A673 (cell line): ENCODE results near the gene KPNB1. TPM values are rescaled to one million over a fixed set of nuclear protein-coding genes. Genes with fewer than 3 reads are reported as not detected.

Experiments
- BruUV-seq: library from RNA; stranded (reverse); fragments of 400-500 nt; replicated peaks from 2 replicates; lab custom pipeline; 2021; lab: Mats Ljungman, UMichigan
- CTCF ChIA-PET: fragments of 300-600 bp; sonication (Branson Sonifier 250); formaldehyde crosslinking; loops from one replicate; lab custom pipeline; 2022; ENCODE audit warnings: antibody characterized with exemption; lab: Charles Lee
- POLR2A ChIA-PET: fragments of 300-600 bp; sonication (Branson Sonifier 250); formaldehyde crosslinking; loops from one replicate; lab custom pipeline; 2022; ENCODE audit warnings: antibody characterized with exemption; ENCODE audit not compliant: low non-redundant PET; lab: Charles Lee
- DNase-seq: peaks from one replicate; pipeline ENCODE4 v3.0.0-alpha.2; 2015; ENCODE audit warnings: low spot score
- H3K27ac ChIP-seq: fragments of 200-600 bp; sonication (generic); 2 replicates; pipeline ENCODE4 v1.5.1; 2016; ENCODE audit warnings: mixed run types, low read depth, mild to moderate bottlenecking, mixed read lengths, antibody characterized with exemption, low read length; ENCODE audit not compliant: poor library complexity, severe bottlenecking
- H3K27me3 ChIP-seq: fragments of 200-600 bp; sonication (generic); replicated peaks from 2 replicates; pipeline ENCODE4 v1.6.1; 2017; ENCODE audit warnings: mixed run types, low read depth, mild to moderate bottlenecking, mixed read lengths, antibody characterized with exemption, low read length; ENCODE audit not compliant: insufficient read depth, poor library complexity
- H3K36me3 ChIP-seq: fragments of 200-600 bp; sonication (generic); 2 replicates; pipeline ENCODE4 v1.6.1; 2016; ENCODE audit warnings: mixed run types, mild to moderate bottlenecking, mixed read lengths, antibody characterized with exemption, low read length; ENCODE audit not compliant: insufficient read depth, poor library complexity, severe bottlenecking
- H3K4me1 ChIP-seq: fragments of 200-600 bp; sonication (generic); 2 replicates; pipeline ENCODE4 v1.6.1; 2017; ENCODE audit warnings: mixed run types, mild to moderate bottlenecking, mixed read lengths, antibody characterized with exemption, low read length; ENCODE audit not compliant: insufficient read depth, poor library complexity, severe bottlenecking
- H3K4me3 ChIP-seq: fragments of 200-600 bp; sonication (generic); 2 replicates; pipeline ENCODE4 v1.5.1; 2016; ENCODE audit warnings: low read depth, mixed run types, mild to moderate bottlenecking, mixed read lengths, low read length; ENCODE audit not compliant: poor library complexity, severe bottlenecking
- H3K9me3 ChIP-seq: fragments of 200-600 bp; sonication (generic); 2 replicates; pipeline ENCODE4 v1.6.1; 2016; ENCODE audit warnings: mixed run types, low read depth, mild to moderate bottlenecking, mixed read lengths, antibody characterized with exemption, low read length; ENCODE audit not compliant: poor library complexity, severe bottlenecking
- CTCF ChIP-seq: fragments of 300-800, 200-600 bp; sonication (generic); conservative IDR thresholded peaks from 2 replicates; pipeline ENCODE4 v1.5.1; 2017; ENCODE audit warnings: low read depth, mild to moderate bottlenecking, antibody characterized with exemption, low read length, moderate library complexity, mixed read lengths
- EZH2 ChIP-seq: fragments of 200-600 bp; sonication (generic); IDR thresholded peaks from 2 replicates; pipeline ENCODE4 v1.6.1; 2017; ENCODE audit warnings: borderline replicate concordance, low read depth, mild to moderate bottlenecking, mixed read lengths, antibody characterized with exemption, low read length; ENCODE audit not compliant: poor library complexity, severe bottlenecking
- intact Hi-C: fragments of 100-400 bp; cut with micrococcal nuclease; formaldehyde crosslinking; loops from one replicate; pipeline ENCODE4 v1.10.0; 2022; ENCODE audit not compliant: unreplicated experiment
- total RNA-seq: library from RNA; stranded (reverse); gene quantifications from 2 replicates; pipeline ENCODE4 v1.2.3, GENCODE V29; 2021

The KPNB1 gene
- total RNA-seq, 1 experiment from 2014 or later: 429 TPM

GRCh38 chr17:47728214-47728877 lies 78.6 kb downstream of the KPNB1 start:
- no peak overlapping the region for H3K27ac ChIP-seq
- no peaks in the 10 kb centered on the region for H3K4me1 ChIP-seq
- no peaks in the 10 kb centered on the region for H3K9me3 ChIP-seq
- TF ChIP-seq CTCF: no peak
- TF ChIP-seq EZH2: no peak
- no peaks in the 10 kb centered on the region for H3K36me3 ChIP-seq
- intact Hi-C loops: no loop called here
- no TSS peak for BruUV-seq
- no peaks in the 10 kb centered on the region for H3K27me3 ChIP-seq
- DNase-seq: no peak
- CTCF ChIA-PET: no interaction called here
- H3K4me3 ChIP-seq: no peak overlapping the region
- POLR2A ChIA-PET: no interaction called here

GRCh38 chr17:47729476-47729875 lies 79.8 kb downstream of the KPNB1 start:
- intact Hi-C loops: no loop called here
- ChIA-PET POLR2A (no interaction called here), CTCF (no interaction called here)
- no peak for TF ChIP-seq EZH2
- no peak for TF ChIP-seq CTCF
- peaks cover 7% of the 10 kb centered on the region for H3K27me3 ChIP-seq
- no peaks in the 10 kb centered on the region for H3K9me3 ChIP-seq
- no peak for DNase-seq
- H3K36me3 ChIP-seq: no peaks in the 10 kb centered on the region
- H3K4me1 ChIP-seq: no peaks in the 10 kb centered on the region
- BruUV-seq: no TSS peak
- H3K4me3 ChIP-seq: no peak overlapping the region
- no peak overlapping the region for H3K27ac ChIP-seq

GRCh38 chr17:47730681-47731080 lies 81.0 kb downstream of the KPNB1 start:
- Histone ChIP-seq H3K9me3 (no peaks in the 10 kb centered on the region), H3K27ac (no peak overlapping the region), H3K4me3 (no peak overlapping the region), H3K36me3 (no peaks in the 10 kb centered on the region), H3K27me3 (peaks cover 7% of the 10 kb centered on the region), H3K4me1 (no peaks in the 10 kb centered on the region)
- no TSS peak for BruUV-seq
- intact Hi-C loops: no loop called here
- POLR2A ChIA-PET: no interaction called here
- no peak for DNase-seq
- CTCF ChIA-PET: no interaction called here
- TF ChIP-seq EZH2 (no peak), CTCF (no peak)
